H9 (cell line): Measurements from ENCODE around the gene IRF2. TPM values are rescaled to one million over a fixed set of nuclear protein-coding genes. Genes with fewer than 3 reads are reported as not detected.
A peak's percentile ranks its signal among the peaks of the same experiment; 100 is the strongest.

Experiments used
- DNase-seq: peaks from one replicate; pipeline ENCODE4 v3.0.0-alpha.2; 2017
- H2AFZ ChIP-seq: one replicate; pipeline ENCODE4 v1.6.1; 2013; ENCODE audit warnings: mild to moderate bottlenecking, low read length, control low read depth, moderate library complexity
- H2AK5ac ChIP-seq: 2 replicates; pipeline ENCODE4 v1.6.1; 2013; ENCODE audit warnings: low read length, control low read depth, mixed read lengths; ENCODE audit not compliant: insufficient read length
- H2BK120ac ChIP-seq: one replicate; pipeline ENCODE4 v1.6.1; 2013; ENCODE audit warnings: low read depth, mild to moderate bottlenecking, low read length, control low read depth, inconsistent platforms; ENCODE audit not compliant: poor library complexity, severe bottlenecking
- H2BK12ac ChIP-seq: 2 replicates; pipeline ENCODE4 v1.6.1; 2013; ENCODE audit warnings: low read length, control low read depth, mixed read lengths, low read depth; ENCODE audit not compliant: insufficient read length
- H2BK15ac ChIP-seq: 2 replicates; pipeline ENCODE4 v1.6.1; 2013; ENCODE audit warnings: low read depth, low read length, control low read depth
- H2BK20ac ChIP-seq: one replicate; pipeline ENCODE4 v1.6.1; 2013; ENCODE audit warnings: low read depth, mild to moderate bottlenecking, low read length, control low read depth, inconsistent platforms; ENCODE audit not compliant: poor library complexity, severe bottlenecking
- H2BK5ac ChIP-seq: 2 replicates; pipeline ENCODE4 v1.6.1; 2013; ENCODE audit warnings: low read length, control low read depth, mixed read lengths; ENCODE audit not compliant: insufficient read length
- H3K14ac ChIP-seq: 2 replicates; pipeline ENCODE4 v1.6.1; 2013; ENCODE audit warnings: low read length, control low read depth; ENCODE audit not compliant: insufficient read depth
- H3K18ac ChIP-seq: 2 replicates; pipeline ENCODE4 v1.6.1; 2013; ENCODE audit warnings: low read depth, mild to moderate bottlenecking, mixed read lengths, low read length, control low read depth; ENCODE audit not compliant: insufficient read length
- H3K23ac ChIP-seq: 2 replicates; pipeline ENCODE4 v1.6.1; 2013; ENCODE audit warnings: low read length, control low read depth, mixed read lengths, low read depth; ENCODE audit not compliant: insufficient read length
- H3K23me2 ChIP-seq: 2 replicates; pipeline ENCODE4 v1.6.1; 2013; ENCODE audit warnings: low read depth, mild to moderate bottlenecking, mixed read lengths, low read length, control low read depth; ENCODE audit not compliant: insufficient read length, poor library complexity, severe bottlenecking
- H3K27ac ChIP-seq: 2 replicates; pipeline ENCODE4 v1.5.1; 2013; ENCODE audit warnings: low read length, control low read depth, mixed read lengths, low read depth; ENCODE audit not compliant: insufficient read length
- H3K27me3 ChIP-seq: 2 replicates; pipeline ENCODE4 v1.6.1; 2013; ENCODE audit warnings: low read length, control low read depth, inconsistent platforms; ENCODE audit not compliant: insufficient read depth
- H3K4ac ChIP-seq: 2 replicates; pipeline ENCODE4 v1.6.1; 2013; ENCODE audit warnings: low read depth, mild to moderate bottlenecking, control low read depth, inconsistent platforms, low read length, moderate library complexity
- H3K4me1 ChIP-seq: 2 replicates; pipeline ENCODE4 v1.6.1; 2013; ENCODE audit warnings: low read length, control low read depth, inconsistent platforms; ENCODE audit not compliant: insufficient read depth
- H3K4me2 ChIP-seq: 2 replicates; pipeline ENCODE4 v1.6.1; 2013; ENCODE audit warnings: low read length, control low read depth, mixed read lengths; ENCODE audit not compliant: insufficient read length, insufficient read depth
- H3K56ac ChIP-seq: 2 replicates; pipeline ENCODE4 v1.6.1; 2013; ENCODE audit warnings: low read depth, mild to moderate bottlenecking, mixed read lengths, low read length, control low read depth; ENCODE audit not compliant: insufficient read length
- H3K79me1 ChIP-seq: 2 replicates; pipeline ENCODE4 v1.6.1; 2013; ENCODE audit warnings: low read depth, mild to moderate bottlenecking, moderate library complexity, low read length, control low read depth, inconsistent platforms; ENCODE audit not compliant: insufficient read depth, poor library complexity, severe bottlenecking
- H3K79me2 ChIP-seq: 2 replicates; pipeline ENCODE4 v1.6.1; 2013; ENCODE audit warnings: low read length, control low read depth, inconsistent platforms; ENCODE audit not compliant: insufficient read depth
- H3K9ac ChIP-seq: 2 replicates; pipeline ENCODE4 v1.6.1; 2013; ENCODE audit warnings: low read length, control low read depth, mixed read lengths; ENCODE audit not compliant: insufficient read length; ENCODE audit errors: extremely low read depth
- H3K9me3 ChIP-seq: one replicate; pipeline ENCODE4 v1.6.1; 2013; ENCODE audit warnings: low read depth, low read length, inconsistent platforms; ENCODE audit not compliant: control insufficient read depth
- H3T11ph ChIP-seq: one replicate; pipeline ENCODE4 v1.6.1; 2013; ENCODE audit warnings: mild to moderate bottlenecking, low read length, control low read depth, inconsistent platforms
- H4K20me1 ChIP-seq: one replicate; pipeline ENCODE4 v1.6.1; 2013; ENCODE audit not compliant: control insufficient read depth, insufficient read length, insufficient read depth
- H4K5ac ChIP-seq: 2 replicates; pipeline ENCODE4 v1.6.1; 2013; ENCODE audit warnings: low read depth, mild to moderate bottlenecking, mixed read lengths, low read length, control low read depth; ENCODE audit not compliant: insufficient read length
- H4K8ac ChIP-seq: replicated peaks from 2 replicates; pipeline ENCODE4 v1.6.1; 2013; ENCODE audit warnings: low read length, control low read depth, mixed read lengths, low read depth; ENCODE audit not compliant: insufficient read length
- H4K91ac ChIP-seq: 2 replicates; pipeline ENCODE4 v1.6.1; 2013; ENCODE audit warnings: low read depth, mild to moderate bottlenecking, moderate library complexity, mixed read lengths, low read length, control low read depth; ENCODE audit not compliant: insufficient read length
- H3K27ac Mint-ChIP-seq, 3 experiments: 2 replicates in 2 of 3; 3 replicates in 1 of 3; pipeline ENCODE4 v1.8.0; 2020 to 2021; ENCODE audit warnings: mixed read lengths in 3 of 3, mild to moderate bottlenecking in 1 of 3, moderate library complexity in 1 of 3
- H3K27me3 Mint-ChIP-seq: 2 replicates; pipeline ENCODE4 v1.8.0; 2021; ENCODE audit warnings: low read depth, mild to moderate bottlenecking, moderate library complexity, mixed read lengths
- H3K36me3 Mint-ChIP-seq, 3 experiments: 2 replicates in 2 of 3; 3 replicates in 1 of 3; pipeline ENCODE4 v1.8.0; 2020 to 2021; ENCODE audit warnings: low read depth in 3 of 3, mixed read lengths in 3 of 3; ENCODE audit not compliant: insufficient read depth in 1 of 3
- H3K4me1 Mint-ChIP-seq, 2 experiments: 2 replicates each; pipeline ENCODE4 v1.8.0; 2020; ENCODE audit warnings: mixed read lengths in 2 of 2
- H3K4me3 Mint-ChIP-seq, 2 experiments: 2 replicates in 1 of 2; 3 replicates in 1 of 2; pipeline ENCODE4 v1.8.0; 2020 to 2021; ENCODE audit warnings: mild to moderate bottlenecking in 2 of 2, mixed read lengths in 2 of 2, moderate library complexity in 1 of 2
- H3K9me3 Mint-ChIP-seq, 2 experiments: 2 replicates in 1 of 2; 3 replicates in 1 of 2; pipeline ENCODE4 v1.8.0; 2020; ENCODE audit warnings: mild to moderate bottlenecking in 2 of 2, mixed read lengths in 2 of 2, moderate library complexity in 1 of 2
- CTCF ChIP-seq: fragments of 200-600 bp; sonication (generic); conservative IDR thresholded peaks from 3 replicates; pipeline ENCODE4 v1.8.0; 2021; ENCODE audit warnings: antibody characterized with exemption, mild to moderate bottlenecking
- WGBS: extraction: QIAGEN DNeasy Blood & Tissue Kit; methylation state at CpG from one replicate; pipeline ENCODE4 v1.1.7; 2013; ENCODE audit warnings: missing lambda C conversion rate, low lambda C conversion rate, mixed read lengths; ENCODE audit not compliant: insufficient read length; ENCODE audit errors: extremely low coverage; 5-methylcytosine and 5-hydroxymethylcytosine counted together
- total RNA-seq: library from RNA; stranded (reverse); gene quantifications from 2 replicates; pipeline ENCODE4 v1.2.1, GENCODE V29; 2021

Gene IRF2
- total RNA-seq, 1 experiment from 2014 or later = 13.5 TPM

- no peak overlapping the region for H2BK15ac ChIP-seq
- Mint-ChIP-seq H3K4me1 (peaks cover 9 to 14% of the 10 kb centered on the region in 2 experiments), H3K27ac (peak overlapping the region in 2 of 3 experiments; percentile 25 to 59; a peak in 2 of 7 replicates), H3K36me3 (peaks cover 0 to 1% (median 0%) of the 10 kb centered on the region in 3 experiments; a peak in 2 of 7 replicates), H3K27me3 (no peaks in the 10 kb centered on the region), H3K4me3 (no peak overlapping the region), H3K9me3 (peaks cover 0 to 1% of the 10 kb centered on the region in 2 experiments; a peak in 2 of 5 replicates)
- H3K23me2 ChIP-seq = no peaks in the 10 kb centered on the region
- no peak overlapping the region for H2BK5ac ChIP-seq
- no CpG with 5 or more reads among the region's 12 CpGs for WGBS
- H3K4me2 ChIP-seq = no peak overlapping the region
- no peaks in the 10 kb centered on the region for H3K79me2 ChIP-seq
- H3K4me1 ChIP-seq = peaks cover 3% of the 10 kb centered on the region; the same call in 1 of the 2 replicates
- no peak overlapping the region for H3K56ac ChIP-seq
- no peak overlapping the region for H3K9ac ChIP-seq
- no peak overlapping the region for H3K27ac ChIP-seq
- H4K91ac ChIP-seq = no peak overlapping the region
- H4K20me1 ChIP-seq = no peaks in the 10 kb centered on the region
- no peaks in the 10 kb centered on the region for H3K27me3 ChIP-seq
- H2AFZ ChIP-seq = no peak overlapping the region
- H3T11ph ChIP-seq = no peak overlapping the region
- no peak overlapping the region for H3K23ac ChIP-seq
- no peak for TF ChIP-seq CTCF
- H4K8ac ChIP-seq = no peak overlapping the region
- no peak overlapping the region for H2BK12ac ChIP-seq
- H2AK5ac ChIP-seq = no peak overlapping the region
- H2BK20ac ChIP-seq = no peak overlapping the region
- no peak overlapping the region for H4K5ac ChIP-seq
- no peak overlapping the region for H3K18ac ChIP-seq
- no peak for DNase-seq
- no peak overlapping the region; the same call in 1 of the 2 replicates for H3K14ac ChIP-seq
- no peaks in the 10 kb centered on the region for H3K9me3 ChIP-seq
- no peak overlapping the region for H2BK120ac ChIP-seq
- H3K79me1 ChIP-seq = no peaks in the 10 kb centered on the region
- no peak overlapping the region for H3K4ac ChIP-seq
Measured at GRCh38 chr4:184371390-184371787, 103.0 kb downstream of the IRF2 start.
